B cell (primary cell): ENCODE results near the gene FOXN3. TPM values are rescaled to one million over a fixed set of nuclear protein-coding genes. Genes with fewer than 3 reads are reported as not detected.
"Not testable (repeated sequence)": the region's sequence is repeated elsewhere in the genome, so short reads cannot be mapped to it uniquely, and the experiment has no call there.

Experiments
- ATAC-seq: fragments of 200-7000 bp; cut with Tn5 transposase; one replicate; pipeline ENCODE4 v1.10.0; 2021; ENCODE audit warnings: low read depth, mild to moderate bottlenecking, moderate number of reproducible peaks, moderate library complexity
- CTCF ChIA-PET: fragments of 350-600 bp; sonication (Branson Sonifier 250); formaldehyde crosslinking; loops from one replicate; lab custom pipeline; 2021; ENCODE audit warnings: antibody characterized with exemption, inconsistent platforms; lab: Charles Lee
- POLR2A ChIA-PET: fragments of 350-600 bp; sonication (Branson Sonifier 250); formaldehyde crosslinking; loops from one replicate; lab custom pipeline; 2021; ENCODE audit warnings: antibody characterized with exemption; lab: Charles Lee
- DNase-seq: peaks from one replicate; pipeline ENCODE4 v3.0.0; 2013
- H2AFZ ChIP-seq: 2 replicates; pipeline ENCODE4 v1.6.1; 2012; ENCODE audit warnings: mild to moderate bottlenecking, low read depth, low read length; ENCODE audit not compliant: insufficient read depth, poor library complexity, severe bottlenecking
- H3K27ac ChIP-seq, 2 donors: 1 replicate in 1 of 2; 2 replicates in 1 of 2; pipeline ENCODE4 v1.5.1; 2012 to 2013; ENCODE audit warnings: low read length in 2 of 2, mild to moderate bottlenecking in 2 of 2, moderate library complexity in 1 of 2
- H3K27me3 ChIP-seq, 4 experiments: fragments of 200-600 bp in 1 of 4; sonication (generic) in 1 of 4; replicated peaks in 1 of 4; 1 replicate in 2 of 4; 2 replicates in 2 of 4; pipeline versions ENCODE4 v1.6.1 to v1.7.0; 2013 to 2016; ENCODE audit warnings: low read length in 3 of 4, mild to moderate bottlenecking in 2 of 4, mixed read lengths in 1 of 4, moderate library complexity in 1 of 4; ENCODE audit not compliant: insufficient read depth in 4 of 4, control insufficient read depth in 3 of 4; ENCODE audit errors: control extremely low read depth in 1 of 4
- H3K36me3 ChIP-seq, 2 experiments: replicated peaks in 1 of 2; 1 replicate in 1 of 2; 2 replicates in 1 of 2; pipeline versions ENCODE4 v1.6.1 to v1.7.1; 2013; ENCODE audit warnings: low read length in 1 of 2; ENCODE audit not compliant: insufficient read depth in 2 of 2, control insufficient read depth in 1 of 2; ENCODE audit errors: control extremely low read depth in 1 of 2, extremely low read depth in 1 of 2
- H3K4me1 ChIP-seq, 2 donors: fragments of 200-600 bp in 1 of 2; sonication (generic) in 1 of 2; 1 replicate in 1 of 2; 2 replicates in 1 of 2; pipeline versions ENCODE4 v1.5.1 to v1.6.1; 2013 to 2017; ENCODE audit warnings: low read length in 2 of 2; ENCODE audit not compliant: control insufficient read depth in 2 of 2, insufficient read depth in 2 of 2
- H3K4me2 ChIP-seq: replicated peaks from 2 replicates; pipeline ENCODE3; 2012; ENCODE audit warnings: mild to moderate bottlenecking, low read depth, low read length; ENCODE audit not compliant: poor library complexity, severe bottlenecking
- H3K4me3 ChIP-seq, 5 experiments: fragments of 200-600 bp in 1 of 5; sonication (generic) in 1 of 5; 1 replicate in 3 of 5; 2 replicates in 2 of 5; pipeline versions ENCODE4 v1.5.1 to v1.7.0; 2011 to 2016; ENCODE audit warnings: low read length in 4 of 5, mild to moderate bottlenecking in 4 of 5, low read depth in 2 of 5, control low read depth in 1 of 5, moderate library complexity in 1 of 5; ENCODE audit not compliant: insufficient read depth in 1 of 5; ENCODE audit errors: control extremely low read depth in 1 of 5, extremely low read depth in 1 of 5
- H3K79me2 ChIP-seq: fragments of 200-600 bp; sonication (generic); one replicate; pipeline ENCODE4 v1.6.0; 2016; ENCODE audit warnings: low read length; ENCODE audit not compliant: control insufficient read depth, insufficient read depth
- H3K9ac ChIP-seq: fragments of 200-600 bp; sonication (generic); 2 replicates; pipeline ENCODE4 v1.6.1; 2017; ENCODE audit warnings: mild to moderate bottlenecking, low read length, moderate library complexity
- H3K9me3 ChIP-seq, 3 donors: one replicate each; pipeline versions ENCODE4 v1.6.1 to v1.7.1; 2013; ENCODE audit warnings: low read length in 2 of 3; ENCODE audit not compliant: control insufficient read depth in 2 of 3, insufficient read depth in 1 of 3; ENCODE audit errors: control extremely low read depth in 1 of 3
- H4K20me1 ChIP-seq: 2 replicates; pipeline ENCODE4 v1.6.0; 2012; ENCODE audit warnings: mild to moderate bottlenecking, low read length; ENCODE audit not compliant: insufficient read depth, control insufficient read depth, poor library complexity, severe bottlenecking
- H3K27ac Mint-ChIP-seq: one replicate; pipeline ENCODE4 v1.8.0; 2021; ENCODE audit warnings: mixed read lengths
- H3K27me3 Mint-ChIP-seq: one replicate; pipeline ENCODE4 v1.8.0; 2021; ENCODE audit warnings: mixed read lengths
- H3K4me1 Mint-ChIP-seq: one replicate; pipeline ENCODE4 v1.8.0; 2021; ENCODE audit warnings: mixed read lengths
- H3K4me3 Mint-ChIP-seq: one replicate; pipeline ENCODE4 v1.8.0; 2021; ENCODE audit warnings: mixed read lengths
- H3K9me3 Mint-ChIP-seq: one replicate; pipeline ENCODE4 v1.8.0; 2022; ENCODE audit warnings: mixed read lengths; ENCODE audit not compliant: insufficient read depth
- CTCF ChIP-seq: fragments of 200-600 bp; IDR thresholded peaks from one replicate; pipeline ENCODE4 v1.8.0; 2022; ENCODE audit warnings: antibody characterized with exemption, mild to moderate bottlenecking
- EZH2 ChIP-seq: IDR thresholded peaks from 2 replicates; pipeline ENCODE4 v1.6.1; 2012; ENCODE audit warnings: borderline replicate concordance, low read depth, mild to moderate bottlenecking, moderate library complexity, low read length; ENCODE audit not compliant: insufficient read depth, poor library complexity, severe bottlenecking
- WGBS: methylation state at CpG from one replicate; pipeline ENCODE4 v1.1.5; 2013; ENCODE audit warnings: missing lambda C conversion rate; ENCODE audit not compliant: insufficient coverage; 5-methylcytosine and 5-hydroxymethylcytosine counted together
- intact Hi-C: fragments of 100-400 bp; cut with micrococcal nuclease; formaldehyde crosslinking; loops from one replicate; pipeline ENCODE4 v1.10.0; 2022
- polyA plus RNA-seq: library from polyadenylated mRNA; depleted of rRNA; stranded (reverse); fragments of >200 nt; gene quantifications from 2 replicates; pipeline ENCODE4 v1.2.3, GENCODE V29; 2012
- total RNA-seq, 2 donors: library from RNA; stranded (reverse); fragments of 120-200 nt in 1 of 2; gene quantifications; 1 replicate in 1 of 2; 2 replicates in 1 of 2; pipeline versions ENCODE4 v1.2.3 to v1.2.4, GENCODE V29; 2013 to 2022

The FOXN3 gene
- total and polyA plus RNA-seq, 2 donors (not counting 1 experiment from before 2014, with no cell fraction given): 80.6 to 98.2 TPM

GRCh38 chr14:89111232-89111631 lies 305.8 kb downstream of the FOXN3 start:
- H3K4me3 ChIP-seq, H3K9me3 ChIP-seq, CTCF ChIA-PET, H4K20me1 ChIP-seq, H3K36me3 ChIP-seq, intact Hi-C loops, H3K4me3 Mint-ChIP-seq, POLR2A ChIA-PET, H3K4me2 ChIP-seq, H3K9me3 Mint-ChIP-seq, H3K79me2 ChIP-seq, H3K27me3 ChIP-seq, H3K4me1 Mint-ChIP-seq, H3K27ac ChIP-seq, ATAC-seq, DNase-seq, H3K27ac Mint-ChIP-seq, H2AFZ ChIP-seq, H3K4me1 ChIP-seq, H3K9ac ChIP-seq: not testable (repeated sequence)
- peaks cover 43% of the 10 kb centered on the region for H3K27me3 Mint-ChIP-seq
- WGBS: 96% methylated on average over 6 of the region's 13 CpGs

GRCh38 chr14:89110110-89110509 lies 306.9 kb downstream of the FOXN3 start:
- no peaks in the 10 kb centered on the region for H3K79me2 ChIP-seq
- CTCF ChIA-PET: no interaction called here
- peaks cover 0 to 5% (median 0%) of the 10 kb centered on the region in 4 experiments for H3K27me3 ChIP-seq
- no peaks in the 10 kb centered on the region for H3K9me3 Mint-ChIP-seq
- H3K9ac ChIP-seq: no peak overlapping the region
- WGBS: 68% methylated on average over 7 of the region's 9 CpGs
- H3K27me3 Mint-ChIP-seq: peaks cover 43% of the 10 kb centered on the region
- H3K4me3 ChIP-seq: no peak overlapping the region
- no peaks in the 10 kb centered on the region for H4K20me1 ChIP-seq
- ATAC-seq (no peak), DNase-seq (no peak)
- H3K4me1 ChIP-seq: no peaks in the 10 kb centered on the region
- no peak overlapping the region for H3K27ac Mint-ChIP-seq
- no peaks in the 10 kb centered on the region for H3K4me1 Mint-ChIP-seq
- no peak overlapping the region for H3K27ac ChIP-seq
- no peak overlapping the region for H3K4me3 Mint-ChIP-seq
- H2AFZ ChIP-seq: no peak overlapping the region
- no peak overlapping the region for H3K4me2 ChIP-seq
- no peaks in the 10 kb centered on the region for H3K36me3 ChIP-seq
- POLR2A ChIA-PET: no interaction called here
- H3K9me3 ChIP-seq: peaks cover 0 to 6% (median 0%) of the 10 kb centered on the region in 3 donors
- intact Hi-C loops: no loop called here
- TF ChIP-seq EZH2 (no peak), CTCF (no peak)
